Activated CD8-positive, alpha-beta memory T cell treated with anti-CD3 and anti-CD28 coated beads, Interleukin-2, amount 10 ng/mL, durations not matched to agents 7 days and 5 days (primary cell): Measurements from ENCODE around the gene COMMD6. TPM values are rescaled to one million over a fixed set of nuclear protein-coding genes. Genes with fewer than 3 reads are reported as not detected.
A peak's percentile ranks its signal among the peaks of the same experiment; 100 is the strongest.

Experiments
- ATAC-seq: fragments of 150-1000 bp; cut with Tn5 transposase; one replicate; pipeline ENCODE4 v1.10.0; 2021; ENCODE audit warnings: moderate library complexity
- CTCF ChIA-PET: fragments of 350-600 bp; sonication (Branson Sonifier 250); formaldehyde crosslinking; loops from one replicate; lab custom pipeline; 2021; ENCODE audit warnings: antibody characterized with exemption; lab: Charles Lee
- DNase-seq: peaks from one replicate; pipeline ENCODE4 v3.0.0-alpha.2; 2020
- H3K27ac Mint-ChIP-seq: one replicate; pipeline ENCODE4 v1.8.0; 2021; ENCODE audit warnings: mild to moderate bottlenecking, mixed read lengths
- H3K27me3 Mint-ChIP-seq: one replicate; pipeline ENCODE4 v1.8.0; 2021; ENCODE audit warnings: mixed read lengths
- H3K36me3 Mint-ChIP-seq: one replicate; pipeline ENCODE4 v1.8.0; 2021; ENCODE audit warnings: mild to moderate bottlenecking, mixed read lengths
- H3K4me1 Mint-ChIP-seq: one replicate; pipeline ENCODE4 v1.8.0; 2021; ENCODE audit warnings: mixed read lengths
- H3K4me3 Mint-ChIP-seq: one replicate; pipeline ENCODE4 v1.8.0; 2021; ENCODE audit warnings: mild to moderate bottlenecking, moderate library complexity, mixed read lengths
- H3K9me3 Mint-ChIP-seq: one replicate; pipeline ENCODE4 v1.8.0; 2022; ENCODE audit warnings: low read depth, mixed read lengths
- total RNA-seq, 2 experiments: library from RNA; stranded (reverse); gene quantifications; one replicate each; pipeline ENCODE4 v1.2.3, GENCODE V29; 2021

Gene COMMD6
- total RNA-seq, 2 experiments from 2014 or later = 97.6 to 130 TPM

GRCh38 chr13:75512253-75512652 lies 25.4 kb downstream of the COMMD6 start:
- CTCF ChIA-PET = no interaction called here
- no peaks in the 10 kb centered on the region for H3K36me3 Mint-ChIP-seq

GRCh38 chr13:75511051-75511625 lies 26.5 kb downstream of the COMMD6 start:
- no peaks in the 10 kb centered on the region for H3K36me3 Mint-ChIP-seq
- no peak overlapping the region for H3K27ac Mint-ChIP-seq
- ATAC-seq (no peak), DNase-seq (no peak)
- no peaks in the 10 kb centered on the region for H3K4me1 Mint-ChIP-seq
- CTCF ChIA-PET = no interaction called here
- H3K4me3 Mint-ChIP-seq = no peak overlapping the region
- H3K27me3 Mint-ChIP-seq = peaks cover 6% of the 10 kb centered on the region
- H3K9me3 Mint-ChIP-seq = no peaks in the 10 kb centered on the region

More at GRCh38 chr13:75512253-75512652, 25.4 kb downstream of the COMMD6 start:
- no peak overlapping the region for H3K4me3 Mint-ChIP-seq
- peaks cover 6% of the 10 kb centered on the region for H3K27me3 Mint-ChIP-seq
- DNase-seq = no peak
- no peak overlapping the region for H3K27ac Mint-ChIP-seq
- ATAC-seq = no peak
- no peaks in the 10 kb centered on the region for H3K9me3 Mint-ChIP-seq
- no peaks in the 10 kb centered on the region for H3K4me1 Mint-ChIP-seq

- Mint-ChIP-seq H3K4me1 (no peaks in the 10 kb centered on the region), H3K27me3 (peaks cover 6% of the 10 kb centered on the region), H3K9me3 (no peaks in the 10 kb centered on the region)
Measured at GRCh38 chr13:75508002-75508548, 29.6 kb downstream of the COMMD6 start.

GRCh38 chr13:75507027-75508001 lies 30.3 kb downstream of the COMMD6 start:
- Mint-ChIP-seq H3K27me3 (peaks cover 6% of the 10 kb centered on the region), H3K4me3 (no peak overlapping the region), H3K36me3 (no peaks in the 10 kb centered on the region), H3K9me3 (no peaks in the 10 kb centered on the region), H3K4me1 (no peaks in the 10 kb centered on the region), H3K27ac (no peak overlapping the region)
- ATAC-seq (no peak), DNase-seq (no peak)
- CTCF ChIA-PET = interaction anchor here (1.0 kb wide), 1 partner anchor 28 kb away, joined by 3 read pairs; no protein-coding TSS in a partner anchor

More at GRCh38 chr13:75508002-75508548, 29.6 kb downstream of the COMMD6 start:
- Mint-ChIP-seq H3K27ac (no peak overlapping the region), H3K4me3 (no peak overlapping the region), H3K36me3 (no peaks in the 10 kb centered on the region)
- DNase-seq (no peak), ATAC-seq (no peak)
- CTCF ChIA-PET = interaction anchor here (1.0 kb wide), 1 partner anchor 27 kb away, joined by 3 read pairs; no protein-coding TSS in a partner anchor

GRCh38 chr13:75506018-75506417 lies 31.6 kb downstream of the COMMD6 start:
- CTCF ChIA-PET = no interaction called here
- no peak for ATAC-seq
- Mint-ChIP-seq H3K9me3 (no peaks in the 10 kb centered on the region), H3K4me3 (no peak overlapping the region), H3K4me1 (no peaks in the 10 kb centered on the region), H3K27me3 (peaks cover 6% of the 10 kb centered on the region), H3K27ac (no peak overlapping the region), H3K36me3 (no peaks in the 10 kb centered on the region)
- DNase-seq = no peak

GRCh38 chr13:75505327-75505726 lies 32.3 kb downstream of the COMMD6 start:
- no peak for DNase-seq
- H3K9me3 Mint-ChIP-seq = no peaks in the 10 kb centered on the region
- H3K4me3 Mint-ChIP-seq = no peak overlapping the region
- H3K27me3 Mint-ChIP-seq = peaks cover 6% of the 10 kb centered on the region
- no peak overlapping the region for H3K27ac Mint-ChIP-seq
- CTCF ChIA-PET = no interaction called here
- no peak for ATAC-seq
- no peaks in the 10 kb centered on the region for H3K4me1 Mint-ChIP-seq
- H3K36me3 Mint-ChIP-seq = no peaks in the 10 kb centered on the region

- no peak overlapping the region for H3K27ac Mint-ChIP-seq
- CTCF ChIA-PET = interaction anchor here (1.2 kb wide), 1 partner anchor 10 kb away, joined by 3 read pairs; no protein-coding TSS in a partner anchor
Measured at GRCh38 chr13:75495938-75496337, 41.7 kb downstream of the COMMD6 start.

GRCh38 chr13:75494491-75494890 lies 43.1 kb downstream of the COMMD6 start:
- Mint-ChIP-seq H3K27ac (no peak overlapping the region), H3K36me3 (no peaks in the 10 kb centered on the region), H3K27me3 (peaks cover 15% of the 10 kb centered on the region), H3K4me3 (no peak overlapping the region), H3K9me3 (no peaks in the 10 kb centered on the region), H3K4me1 (peaks cover 6% of the 10 kb centered on the region)
- no peak for DNase-seq
- no peak for ATAC-seq
- CTCF ChIA-PET = no interaction called here

More at GRCh38 chr13:75495938-75496337, 41.7 kb downstream of the COMMD6 start:
- H3K4me1 Mint-ChIP-seq = no peaks in the 10 kb centered on the region
- no peaks in the 10 kb centered on the region for H3K9me3 Mint-ChIP-seq
- H3K36me3 Mint-ChIP-seq = no peaks in the 10 kb centered on the region
- peaks cover 15% of the 10 kb centered on the region for H3K27me3 Mint-ChIP-seq
- H3K4me3 Mint-ChIP-seq = no peak overlapping the region
- ATAC-seq (no peak), DNase-seq (no peak)

GRCh38 chr13:75493156-75493555 lies 44.5 kb downstream of the COMMD6 start:
- no peaks in the 10 kb centered on the region for H3K9me3 Mint-ChIP-seq
- peaks cover 12% of the 10 kb centered on the region for H3K27me3 Mint-ChIP-seq
- H3K4me1 Mint-ChIP-seq = peaks cover 10% of the 10 kb centered on the region
- no peak overlapping the region for H3K27ac Mint-ChIP-seq
- ATAC-seq = no peak
- H3K4me3 Mint-ChIP-seq = no peak overlapping the region
- CTCF ChIA-PET = interaction anchor here (1.9 kb wide), 1 partner anchor 11 kb away, joined by 6 read pairs; the partner anchor contains the start of gene TBC1D4
- H3K36me3 Mint-ChIP-seq = no peaks in the 10 kb centered on the region
- no peak for DNase-seq

- CTCF ChIA-PET = interaction anchor here (1.9 kb wide), 1 partner anchor 10 kb away, joined by 6 read pairs; the partner anchor contains the start of gene TBC1D4
- Mint-ChIP-seq H3K36me3 (no peaks in the 10 kb centered on the region), H3K27me3 (peaks cover 16% of the 10 kb centered on the region), H3K4me1 (peaks cover 10% of the 10 kb centered on the region), H3K4me3 (no peak overlapping the region), H3K27ac (no peak overlapping the region), H3K9me3 (no peaks in the 10 kb centered on the region)
- ATAC-seq = no peak
- no peak for DNase-seq
Measured at GRCh38 chr13:75492389-75492788, 45.3 kb downstream of the COMMD6 start.

- Mint-ChIP-seq H3K27me3 (peaks cover 24% of the 10 kb centered on the region), H3K4me3 (no peak overlapping the region), H3K36me3 (no peaks in the 10 kb centered on the region), H3K27ac (no peak overlapping the region), H3K9me3 (no peaks in the 10 kb centered on the region), H3K4me1 (peaks cover 14% of the 10 kb centered on the region)
- ATAC-seq (no peak), DNase-seq (no peak)
- CTCF ChIA-PET = no interaction called here
Measured at GRCh38 chr13:75491376-75491775, 46.3 kb downstream of the COMMD6 start.

GRCh38 chr13:75489502-75490263 lies 48.0 kb downstream of the COMMD6 start:
- ATAC-seq (peak; percentile 73), DNase-seq (peak; percentile 46)
- H3K9me3 Mint-ChIP-seq = no peaks in the 10 kb centered on the region
- no peak overlapping the region for H3K27ac Mint-ChIP-seq
- no peaks in the 10 kb centered on the region for H3K36me3 Mint-ChIP-seq
- peaks cover 20% of the 10 kb centered on the region for H3K4me1 Mint-ChIP-seq
- H3K4me3 Mint-ChIP-seq = peak overlapping the region; percentile 34
- CTCF ChIA-PET = interaction anchor here (0.9 to 1.0 kb wide), 2 partner anchors 42 to 60 kb away, joined by 3 read pairs; partner anchors contain the start of gene UCHL3
- peaks cover 40% of the 10 kb centered on the region for H3K27me3 Mint-ChIP-seq
